H9 (cell line): ENCODE data around the gene SLC25A22. TPM values are rescaled to one million over a fixed set of nuclear protein-coding genes. Genes with fewer than 3 reads are reported as not detected.

Source experiments
- DNase-seq: peaks from one replicate; pipeline ENCODE4 v3.0.0-alpha.2; 2017
- H2AFZ ChIP-seq: one replicate; pipeline ENCODE4 v1.6.1; 2013; ENCODE audit warnings: mild to moderate bottlenecking, low read length, control low read depth, moderate library complexity
- H2AK5ac ChIP-seq: 2 replicates; pipeline ENCODE4 v1.6.1; 2013; ENCODE audit warnings: low read length, control low read depth, mixed read lengths; ENCODE audit not compliant: insufficient read length
- H2BK120ac ChIP-seq: one replicate; pipeline ENCODE4 v1.6.1; 2013; ENCODE audit warnings: low read depth, mild to moderate bottlenecking, low read length, control low read depth, inconsistent platforms; ENCODE audit not compliant: poor library complexity, severe bottlenecking
- H2BK12ac ChIP-seq: 2 replicates; pipeline ENCODE4 v1.6.1; 2013; ENCODE audit warnings: low read length, control low read depth, mixed read lengths, low read depth; ENCODE audit not compliant: insufficient read length
- H2BK15ac ChIP-seq: 2 replicates; pipeline ENCODE4 v1.6.1; 2013; ENCODE audit warnings: low read depth, low read length, control low read depth
- H2BK20ac ChIP-seq: one replicate; pipeline ENCODE4 v1.6.1; 2013; ENCODE audit warnings: low read depth, mild to moderate bottlenecking, low read length, control low read depth, inconsistent platforms; ENCODE audit not compliant: poor library complexity, severe bottlenecking
- H2BK5ac ChIP-seq: 2 replicates; pipeline ENCODE4 v1.6.1; 2013; ENCODE audit warnings: low read length, control low read depth, mixed read lengths; ENCODE audit not compliant: insufficient read length
- H3K14ac ChIP-seq: 2 replicates; pipeline ENCODE4 v1.6.1; 2013; ENCODE audit warnings: low read length, control low read depth; ENCODE audit not compliant: insufficient read depth
- H3K18ac ChIP-seq: 2 replicates; pipeline ENCODE4 v1.6.1; 2013; ENCODE audit warnings: low read depth, mild to moderate bottlenecking, mixed read lengths, low read length, control low read depth; ENCODE audit not compliant: insufficient read length
- H3K23ac ChIP-seq: 2 replicates; pipeline ENCODE4 v1.6.1; 2013; ENCODE audit warnings: low read length, control low read depth, mixed read lengths, low read depth; ENCODE audit not compliant: insufficient read length
- H3K23me2 ChIP-seq: 2 replicates; pipeline ENCODE4 v1.6.1; 2013; ENCODE audit warnings: low read depth, mild to moderate bottlenecking, mixed read lengths, low read length, control low read depth; ENCODE audit not compliant: insufficient read length, poor library complexity, severe bottlenecking
- H3K27ac ChIP-seq: 2 replicates; pipeline ENCODE4 v1.5.1; 2013; ENCODE audit warnings: low read length, control low read depth, mixed read lengths, low read depth; ENCODE audit not compliant: insufficient read length
- H3K27me3 ChIP-seq: 2 replicates; pipeline ENCODE4 v1.6.1; 2013; ENCODE audit warnings: low read length, control low read depth, inconsistent platforms; ENCODE audit not compliant: insufficient read depth
- H3K4ac ChIP-seq: 2 replicates; pipeline ENCODE4 v1.6.1; 2013; ENCODE audit warnings: low read depth, mild to moderate bottlenecking, control low read depth, inconsistent platforms, low read length, moderate library complexity
- H3K4me1 ChIP-seq: 2 replicates; pipeline ENCODE4 v1.6.1; 2013; ENCODE audit warnings: low read length, control low read depth, inconsistent platforms; ENCODE audit not compliant: insufficient read depth
- H3K4me2 ChIP-seq: 2 replicates; pipeline ENCODE4 v1.6.1; 2013; ENCODE audit warnings: low read length, control low read depth, mixed read lengths; ENCODE audit not compliant: insufficient read length, insufficient read depth
- H3K56ac ChIP-seq: 2 replicates; pipeline ENCODE4 v1.6.1; 2013; ENCODE audit warnings: low read depth, mild to moderate bottlenecking, mixed read lengths, low read length, control low read depth; ENCODE audit not compliant: insufficient read length
- H3K79me1 ChIP-seq: 2 replicates; pipeline ENCODE4 v1.6.1; 2013; ENCODE audit warnings: low read depth, mild to moderate bottlenecking, moderate library complexity, low read length, control low read depth, inconsistent platforms; ENCODE audit not compliant: insufficient read depth, poor library complexity, severe bottlenecking
- H3K79me2 ChIP-seq: 2 replicates; pipeline ENCODE4 v1.6.1; 2013; ENCODE audit warnings: low read length, control low read depth, inconsistent platforms; ENCODE audit not compliant: insufficient read depth
- H3K9ac ChIP-seq: 2 replicates; pipeline ENCODE4 v1.6.1; 2013; ENCODE audit warnings: low read length, control low read depth, mixed read lengths; ENCODE audit not compliant: insufficient read length; ENCODE audit errors: extremely low read depth
- H3K9me3 ChIP-seq: one replicate; pipeline ENCODE4 v1.6.1; 2013; ENCODE audit warnings: low read depth, low read length, inconsistent platforms; ENCODE audit not compliant: control insufficient read depth
- H3T11ph ChIP-seq: one replicate; pipeline ENCODE4 v1.6.1; 2013; ENCODE audit warnings: mild to moderate bottlenecking, low read length, control low read depth, inconsistent platforms
- H4K20me1 ChIP-seq: one replicate; pipeline ENCODE4 v1.6.1; 2013; ENCODE audit not compliant: control insufficient read depth, insufficient read length, insufficient read depth
- H4K5ac ChIP-seq: 2 replicates; pipeline ENCODE4 v1.6.1; 2013; ENCODE audit warnings: low read depth, mild to moderate bottlenecking, mixed read lengths, low read length, control low read depth; ENCODE audit not compliant: insufficient read length
- H4K8ac ChIP-seq: replicated peaks from 2 replicates; pipeline ENCODE4 v1.6.1; 2013; ENCODE audit warnings: low read length, control low read depth, mixed read lengths, low read depth; ENCODE audit not compliant: insufficient read length
- H4K91ac ChIP-seq: 2 replicates; pipeline ENCODE4 v1.6.1; 2013; ENCODE audit warnings: low read depth, mild to moderate bottlenecking, moderate library complexity, mixed read lengths, low read length, control low read depth; ENCODE audit not compliant: insufficient read length
- H3K27ac Mint-ChIP-seq, 3 experiments: 2 replicates in 2 of 3; 3 replicates in 1 of 3; pipeline ENCODE4 v1.8.0; 2020 to 2021; ENCODE audit warnings: mixed read lengths in 3 of 3, mild to moderate bottlenecking in 1 of 3, moderate library complexity in 1 of 3
- H3K27me3 Mint-ChIP-seq: 2 replicates; pipeline ENCODE4 v1.8.0; 2021; ENCODE audit warnings: low read depth, mild to moderate bottlenecking, moderate library complexity, mixed read lengths
- H3K36me3 Mint-ChIP-seq, 3 experiments: 2 replicates in 2 of 3; 3 replicates in 1 of 3; pipeline ENCODE4 v1.8.0; 2020 to 2021; ENCODE audit warnings: low read depth in 3 of 3, mixed read lengths in 3 of 3; ENCODE audit not compliant: insufficient read depth in 1 of 3
- H3K4me1 Mint-ChIP-seq, 2 experiments: 2 replicates each; pipeline ENCODE4 v1.8.0; 2020; ENCODE audit warnings: mixed read lengths in 2 of 2
- H3K4me3 Mint-ChIP-seq, 2 experiments: 2 replicates in 1 of 2; 3 replicates in 1 of 2; pipeline ENCODE4 v1.8.0; 2020 to 2021; ENCODE audit warnings: mild to moderate bottlenecking in 2 of 2, mixed read lengths in 2 of 2, moderate library complexity in 1 of 2
- H3K9me3 Mint-ChIP-seq, 2 experiments: 2 replicates in 1 of 2; 3 replicates in 1 of 2; pipeline ENCODE4 v1.8.0; 2020; ENCODE audit warnings: mild to moderate bottlenecking in 2 of 2, mixed read lengths in 2 of 2, moderate library complexity in 1 of 2
- WGBS: extraction: QIAGEN DNeasy Blood & Tissue Kit; methylation state at CpG from one replicate; pipeline ENCODE4 v1.1.7; 2013; ENCODE audit warnings: missing lambda C conversion rate, low lambda C conversion rate, mixed read lengths; ENCODE audit not compliant: insufficient read length; ENCODE audit errors: extremely low coverage; 5-methylcytosine and 5-hydroxymethylcytosine counted together
- total RNA-seq: library from RNA; stranded (reverse); gene quantifications from 2 replicates; pipeline ENCODE4 v1.2.1, GENCODE V29; 2021
- TF ChIP-seq, protein P1 (sequence below): fragments of 200-600 bp; sonication (generic); conservative IDR thresholded peaks from 3 replicates; pipeline ENCODE4 v1.8.0; 2021; ENCODE audit warnings: antibody characterized with exemption, mild to moderate bottlenecking

The SLC25A22 gene
- total RNA-seq, 1 experiment from 2014 or later: 51.9 TPM

DNA sequence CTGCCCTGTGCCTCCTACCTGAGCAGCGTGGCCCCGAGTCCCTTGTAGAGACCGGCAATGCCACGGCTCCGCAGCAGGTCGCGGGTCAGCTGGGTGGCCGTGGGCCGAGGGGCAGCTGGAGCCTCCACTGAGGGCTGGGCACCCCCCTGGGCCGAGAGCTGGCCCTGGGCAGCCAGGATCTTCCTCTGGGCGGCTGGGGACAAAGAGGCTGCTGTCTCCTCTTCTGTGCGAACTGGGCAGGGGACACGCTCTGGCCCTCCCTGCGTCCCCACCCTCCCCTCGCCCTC is 5.6 kb downstream of the SLC25A22 start:
- Histone ChIP-seq H3K27me3 (no peaks in the 10 kb centered on the region), H3K23me2 (peaks cover 11% of the 10 kb centered on the region), H2BK5ac (no peak overlapping the region), H4K91ac (no peak overlapping the region), H4K8ac (no peak overlapping the region), H2AFZ (no peak overlapping the region), H2BK15ac (no peak overlapping the region), H2BK120ac (no peak overlapping the region), H3K23ac (no peak overlapping the region), H3K14ac (no peak overlapping the region), H2BK20ac (no peak overlapping the region), H4K20me1 (peaks cover 2% of the 10 kb centered on the region), H3K4me2 (no peak overlapping the region), H3K56ac (no peak overlapping the region), H2BK12ac (no peak overlapping the region), H3K79me1 (no peaks in the 10 kb centered on the region), H3K4me1 (no peaks in the 10 kb centered on the region; the same call in 1 of the 2 replicates), H3K18ac (no peak overlapping the region), H3T11ph (no peak overlapping the region), H3K4ac (no peak overlapping the region), H3K9ac (no peak overlapping the region), H4K5ac (no peak overlapping the region), H3K9me3 (no peaks in the 10 kb centered on the region), H3K79me2 (no peaks in the 10 kb centered on the region), H2AK5ac (no peak overlapping the region), H3K27ac (no peak overlapping the region)
- peaks cover 0 to 16% (median 3%) of the 10 kb centered on the region in 3 experiments; a peak in 2 of 7 replicates for H3K36me3 Mint-ChIP-seq
- no peaks in the 10 kb centered on the region for H3K9me3 Mint-ChIP-seq
- DNase-seq: no peak
- H3K27ac Mint-ChIP-seq: no peak overlapping the region
- TF ChIP-seq, protein P1, sequence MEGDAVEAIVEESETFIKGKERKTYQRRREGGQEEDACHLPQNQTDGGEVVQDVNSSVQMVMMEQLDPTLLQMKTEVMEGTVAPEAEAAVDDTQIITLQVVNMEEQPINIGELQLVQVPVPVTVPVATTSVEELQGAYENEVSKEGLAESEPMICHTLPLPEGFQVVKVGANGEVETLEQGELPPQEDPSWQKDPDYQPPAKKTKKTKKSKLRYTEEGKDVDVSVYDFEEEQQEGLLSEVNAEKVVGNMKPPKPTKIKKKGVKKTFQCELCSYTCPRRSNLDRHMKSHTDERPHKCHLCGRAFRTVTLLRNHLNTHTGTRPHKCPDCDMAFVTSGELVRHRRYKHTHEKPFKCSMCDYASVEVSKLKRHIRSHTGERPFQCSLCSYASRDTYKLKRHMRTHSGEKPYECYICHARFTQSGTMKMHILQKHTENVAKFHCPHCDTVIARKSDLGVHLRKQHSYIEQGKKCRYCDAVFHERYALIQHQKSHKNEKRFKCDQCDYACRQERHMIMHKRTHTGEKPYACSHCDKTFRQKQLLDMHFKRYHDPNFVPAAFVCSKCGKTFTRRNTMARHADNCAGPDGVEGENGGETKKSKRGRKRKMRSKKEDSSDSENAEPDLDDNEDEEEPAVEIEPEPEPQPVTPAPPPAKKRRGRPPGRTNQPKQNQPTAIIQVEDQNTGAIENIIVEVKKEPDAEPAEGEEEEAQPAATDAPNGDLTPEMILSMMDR: no peak
- WGBS: no CpG with 5 or more reads among the region's 15 CpGs
- no peak overlapping the region for H3K4me3 Mint-ChIP-seq
- peaks cover 16 to 39% of the 10 kb centered on the region in 2 experiments for H3K4me1 Mint-ChIP-seq
- no peaks in the 10 kb centered on the region for H3K27me3 Mint-ChIP-seq
